GM21619 (cell line): Measurements from ENCODE around the gene EBLN2.

Experiments used
- ATAC-seq: cut with Tn5 transposase; IDR thresholded peaks from one replicate; pipeline ENCODE4 v1.9.1; 2021; ENCODE audit not compliant: unreplicated experiment

The EBLN2 gene

DNA sequence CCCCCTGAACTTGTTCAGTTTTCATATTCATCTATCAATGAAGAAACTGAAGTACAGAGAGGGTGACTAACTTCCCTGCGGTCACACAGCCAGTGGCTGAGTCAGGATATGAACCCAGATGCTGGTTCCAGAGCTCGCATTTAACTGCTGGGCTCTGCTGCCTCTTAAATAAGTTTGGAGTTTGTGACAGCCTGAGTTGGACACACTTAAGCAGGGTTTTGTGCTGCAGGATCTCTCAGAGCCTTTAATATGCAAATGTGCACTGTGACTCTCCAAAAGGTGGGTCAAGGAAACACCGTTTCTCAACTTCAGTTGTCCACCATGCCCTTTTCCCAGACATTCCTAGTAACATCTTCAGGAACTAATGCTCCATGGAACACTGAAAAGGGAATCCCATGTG lies 45.8 kb downstream of the EBLN2 start:
- ATAC-seq = no peak

- ATAC-seq = no peak
Observed at GRCh38 chr3:73107676-73108187, 46.3 kb downstream of the EBLN2 start.

- ATAC-seq = no peak
Observed at GRCh38 chr3:73108750-73109149, 47.3 kb downstream of the EBLN2 start.

DNA sequence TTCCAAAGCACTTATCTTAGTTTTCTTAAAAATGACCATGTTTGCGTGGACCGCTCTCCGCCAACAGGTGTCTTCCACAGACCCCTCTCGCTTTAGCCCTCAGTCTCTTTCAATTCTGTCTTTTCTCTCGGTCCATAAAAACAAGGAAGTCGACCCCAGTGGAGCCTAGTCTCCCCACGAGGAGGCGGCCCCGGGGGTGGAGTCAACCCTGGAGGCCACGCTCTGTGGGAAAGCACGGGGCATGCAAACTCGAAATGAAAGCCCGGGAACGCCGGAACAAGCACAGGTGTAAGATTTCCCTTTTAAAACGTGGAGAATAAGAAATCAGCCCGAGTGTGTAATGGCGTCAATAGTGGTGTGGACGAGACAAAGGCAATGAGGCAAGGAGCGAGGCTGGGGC lies 49.1 kb downstream of the EBLN2 start:
- no peak for ATAC-seq
